HCT116 (cell line): ENCODE measurements around the gene TPH2.

Experiments
- ZNF274 ChIP-seq: fragments of 200-500 bp; sonication (Bioruptor generic); IDR thresholded peaks from 2 replicates; pipeline ENCODE4 v1.6.1; 2014; ENCODE audit warnings: mild to moderate bottlenecking, low read depth, low read length, inconsistent platforms
- TF ChIP-seq, protein P1 (sequence below), 3 experiments: fragments of 200-600 bp in 1 of 3; sonication (generic) in 1 of 3; IDR thresholded peaks in 2 of 3; conservative IDR thresholded peaks in 1 of 3; 2 replicates each; pipeline ENCODE4 v1.5.1; 2012 to 2017; ENCODE audit warnings: low read depth in 2 of 3, low read length in 2 of 3, antibody characterized with exemption in 1 of 3, borderline replicate concordance in 1 of 3, control low read depth in 1 of 3, mild to moderate bottlenecking in 1 of 3, mixed read lengths in 1 of 3, mixed run types in 1 of 3, moderate library complexity in 1 of 3; ENCODE audit not compliant: insufficient read depth in 1 of 3

- TF ChIP-seq, protein P1, sequence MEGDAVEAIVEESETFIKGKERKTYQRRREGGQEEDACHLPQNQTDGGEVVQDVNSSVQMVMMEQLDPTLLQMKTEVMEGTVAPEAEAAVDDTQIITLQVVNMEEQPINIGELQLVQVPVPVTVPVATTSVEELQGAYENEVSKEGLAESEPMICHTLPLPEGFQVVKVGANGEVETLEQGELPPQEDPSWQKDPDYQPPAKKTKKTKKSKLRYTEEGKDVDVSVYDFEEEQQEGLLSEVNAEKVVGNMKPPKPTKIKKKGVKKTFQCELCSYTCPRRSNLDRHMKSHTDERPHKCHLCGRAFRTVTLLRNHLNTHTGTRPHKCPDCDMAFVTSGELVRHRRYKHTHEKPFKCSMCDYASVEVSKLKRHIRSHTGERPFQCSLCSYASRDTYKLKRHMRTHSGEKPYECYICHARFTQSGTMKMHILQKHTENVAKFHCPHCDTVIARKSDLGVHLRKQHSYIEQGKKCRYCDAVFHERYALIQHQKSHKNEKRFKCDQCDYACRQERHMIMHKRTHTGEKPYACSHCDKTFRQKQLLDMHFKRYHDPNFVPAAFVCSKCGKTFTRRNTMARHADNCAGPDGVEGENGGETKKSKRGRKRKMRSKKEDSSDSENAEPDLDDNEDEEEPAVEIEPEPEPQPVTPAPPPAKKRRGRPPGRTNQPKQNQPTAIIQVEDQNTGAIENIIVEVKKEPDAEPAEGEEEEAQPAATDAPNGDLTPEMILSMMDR (IDR thresholded peaks at IDR 0.05 in 2 of 3, conservative IDR thresholded peaks at IDR 0.05 in 1 of 3; ENCODE audit: borderline replicate concordance in 1 of 3, insufficient read depth in 1 of 3, low read depth in 2 of 3, low read length in 2 of 3) = no peak
- TF ChIP-seq ZNF274 = no peak
These were observed 56.1 kb downstream of the TPH2 start for GRCh38 chr12:71994715-71995114.
